ENCODE results near the gene NEDD9. TPM values are rescaled to one million over a fixed set of nuclear protein-coding genes. Genes with fewer than 3 reads are reported as not detected.

NEDD9 gene
- total and polyA plus RNA-seq, 2 of the 4 experiments (the other 2 are of a cell fraction) = 7.6 to 16.5 TPM

GRCh38 chr6:11151488-11151887, 81.0 kb downstream of the NEDD9 start:
- ATAC-seq (ENCODE audit: low read depth) (no peak), DNase-seq (no peak)
- no peaks in the 10 kb centered on the region for H3K79me1 ChIP-seq (ENCODE audit: low read depth in 1 of 2, low read length in 2 of 2)
- H3K9ac ChIP-seq (ENCODE audit: low read depth, low read length) = no peak overlapping the region
- H3K9me1 ChIP-seq (ENCODE audit: insufficient read depth, low read length) = no peaks in the 10 kb centered on the region
- H2AK9ac ChIP-seq (replicated peaks; ENCODE audit: low read depth, low read length, poor library complexity) = no peak overlapping the region
- no TSS peak for BruUV-seq (replicated peaks)
- H2BK120ac ChIP-seq (ENCODE audit: low read depth, low read length) = no peak overlapping the region
- POLR2A ChIA-PET (ENCODE audit: unreplicated experiment) = no interaction called here
- H3K18ac ChIP-seq (ENCODE audit: low read depth, low read length) = no peak overlapping the region
- no peak overlapping the region for H4K91ac ChIP-seq (ENCODE audit: insufficient read depth, low read depth, low read length)
- H2BK5ac ChIP-seq (ENCODE audit: low read depth, low read length, poor library complexity, severe bottlenecking) = no peak overlapping the region
- no peak overlapping the region for H3K4ac ChIP-seq (ENCODE audit: low read depth, low read length)
- H3K4me2 ChIP-seq (ENCODE audit: low read depth, low read length) = no peak overlapping the region
- CTCF ChIA-PET = interaction anchor here (0.5 kb wide), 1 partner anchor 40 kb away, joined by 4 read pairs; the partner anchor contains the start of gene ERVFRD-1
- no peaks in the 10 kb centered on the region for H3K9me3 ChIP-seq (ENCODE audit: control insufficient read depth, insufficient read depth, low read length)
- intact Hi-C loops (cut with micrococcal nuclease) (no loop called here), dilution Hi-C loops (cut with HindIII; ENCODE audit: low sequenced_read_pairs, unreplicated experiment) (no loop called here), in situ Hi-C loops (cut with MboI; ENCODE audit: low sequenced_read_pairs) (no loop called here)
- H2BK20ac ChIP-seq (ENCODE audit: low read depth, low read length) = no peak overlapping the region
- H2BK15ac ChIP-seq (ENCODE audit: low read depth, low read length) = no peak overlapping the region
- no peaks in the 10 kb centered on the region for H3K36me3 ChIP-seq (ENCODE audit: control insufficient read depth, insufficient read depth, low read length)
- no peak overlapping the region for H4K5ac ChIP-seq (ENCODE audit: low read depth, low read length)
- H2AFZ ChIP-seq (replicated peaks; ENCODE audit: low read length, poor library complexity) = no peak overlapping the region
- H3K4me1 ChIP-seq (ENCODE audit: control insufficient read depth, insufficient read depth, low read length) = peaks cover 3% of the 10 kb centered on the region
- H3K27me3 ChIP-seq (ENCODE audit: control insufficient read depth, insufficient read depth, low read length) = no peaks in the 10 kb centered on the region
- H3K4me3 ChIP-seq (ENCODE audit: insufficient read depth, low read depth, low read length) = no peak overlapping the region
- H4K20me1 ChIP-seq (ENCODE audit: insufficient read depth, low read length) = no peaks in the 10 kb centered on the region
- no peak overlapping the region for H4K8ac ChIP-seq (ENCODE audit: low read depth in 2 of 2, low read length in 2 of 2)
- no CpG with 5 or more reads among the region's 1 CpG for WGBS, 2 experiments (ENCODE audit: extremely low coverage in 2 of 2, insufficient read length in 1 of 2)
- no peak overlapping the region for H2AK5ac ChIP-seq (ENCODE audit: low read depth, low read length)
- no peak for TF ChIP-seq SMC3 (IDR thresholded peaks at IDR 0.05; ENCODE audit: low read depth, low read length)
- TF ChIP-seq USF2 (IDR thresholded peaks at IDR 0.05; ENCODE audit: low read depth, low read length) = no peak
- no peak for TF ChIP-seq MXI1 (IDR thresholded peaks at IDR 0.05; ENCODE audit: borderline replicate concordance, low read depth, low read length)
- no peak for TF ChIP-seq RAD21 (IDR thresholded peaks at IDR 0.05; ENCODE audit: low read length)
- TF ChIP-seq FOS (IDR thresholded peaks at IDR 0.05; ENCODE audit: low read depth, low read length) = no peak
- TF ChIP-seq CEBPB (IDR thresholded peaks at IDR 0.05; ENCODE audit: low read depth, low read length) = no peak
- TF ChIP-seq RCOR1 (IDR thresholded peaks at IDR 0.05; ENCODE audit: insufficient replicate concordance, low read length) = no peak
- TF ChIP-seq CTCF (conservative IDR thresholded peaks at IDR 0.05; ENCODE audit: low read depth, low read length) = no peak
- H3K14ac ChIP-seq (replicated peaks; ENCODE audit: low read depth, low read length) = no peak overlapping the region
- no peak overlapping the region for H3K56ac ChIP-seq (ENCODE audit: extremely low read depth, insufficient read depth, low read length)
- H3K27ac ChIP-seq (ENCODE audit: insufficient read depth, low read length) = no peak overlapping the region
- no peak overlapping the region for H3K23ac ChIP-seq (ENCODE audit: low read depth, low read length)

Data from IMR-90 (cell line).